Measurements from ENCODE around the gene AMER2. TPM values are rescaled to one million over a fixed set of nuclear protein-coding genes. Genes with fewer than 3 reads are reported as not detected.

Gene AMER2
- polyA plus RNA-seq, 1 of the 3 experiments (the other 2 are of a cell fraction): not detected

DNA sequence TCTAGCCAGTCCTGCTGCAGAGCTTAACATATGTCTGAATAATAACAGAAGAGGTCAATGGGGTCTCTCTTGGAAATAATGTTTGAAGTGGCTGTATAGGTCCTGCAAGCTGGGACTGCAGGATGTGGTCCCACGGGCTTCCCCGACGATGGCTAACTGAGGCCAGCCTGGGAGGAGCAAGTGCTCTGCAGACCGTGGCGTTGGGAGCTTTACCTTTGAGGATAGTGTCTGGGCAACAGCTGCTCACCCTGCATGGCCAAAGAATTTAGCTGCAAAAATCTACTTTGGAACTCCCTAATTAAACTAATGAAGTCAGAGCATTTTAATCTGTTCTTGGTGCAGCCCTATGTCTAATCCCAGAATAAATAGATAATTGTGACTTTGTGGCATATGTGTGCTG is 18.2 kb upstream of the AMER2 start:
- Histone ChIP-seq H3K9me3 (no peaks in the 10 kb centered on the region), H3K9me2 (no peaks in the 10 kb centered on the region), H3K36me3 (replicated peaks in 1 of 2; ENCODE audit: control insufficient read depth in 1 of 2, insufficient read depth in 2 of 2, low read length in 1 of 2) (no peaks in the 10 kb centered on the region), H3K27ac (ENCODE audit: low read depth in 2 of 2, low read length in 1 of 2) (no peak overlapping the region), H3K4me2 (no peak overlapping the region), H3K27me3 (ENCODE audit: insufficient read depth) (peaks cover 22% of the 10 kb centered on the region; the same call in 1 of the 2 replicates), H3K4me1 (ENCODE audit: control insufficient read depth in 1 of 2, insufficient read depth in 2 of 2, low read depth in 1 of 2, low read length in 1 of 2) (no peaks in the 10 kb centered on the region), H3K79me2 (ENCODE audit: insufficient read depth) (no peaks in the 10 kb centered on the region), H2AFZ (ENCODE audit: low read depth) (no peak overlapping the region), H3K4me3 (ENCODE audit: low read depth in 2 of 2, low read length in 1 of 2) (no peak overlapping the region), H3K9ac (no peak overlapping the region), H3F3A (replicated peaks; ENCODE audit: insufficient read depth) (no peaks in the 10 kb centered on the region), H4K20me1 (ENCODE audit: insufficient read depth) (no peaks in the 10 kb centered on the region)
- POLR2A ChIA-PET: no interaction called here
- TF ChIP-seq GABPA (IDR thresholded peaks at IDR 0.05; ENCODE audit: low read depth) (no peak), SIN3A (IDR thresholded peaks at IDR 0.05; ENCODE audit: borderline replicate concordance, low read depth, low read length) (no peak), JUND (IDR thresholded peaks at IDR 0.05) (no peak), YY1 (IDR thresholded peaks at IDR 0.05; ENCODE audit: low read depth) (no peak), GATA2 (CRISPR knock-in tag; IDR thresholded peaks at IDR 0.05) (no peak)
- DNase-seq: no peak
- CTCF ChIA-PET: interaction anchor here (0.9 to 1.4 kb wide), 2 partner anchors 10 to 18 kb away, joined by 3 to 4 read pairs; partner anchors contain the start of gene AMER2
- WGBS (ENCODE audit: low lambda C conversion rate): 0% methylated on average over 5 of the region's 5 CpGs

DNA sequence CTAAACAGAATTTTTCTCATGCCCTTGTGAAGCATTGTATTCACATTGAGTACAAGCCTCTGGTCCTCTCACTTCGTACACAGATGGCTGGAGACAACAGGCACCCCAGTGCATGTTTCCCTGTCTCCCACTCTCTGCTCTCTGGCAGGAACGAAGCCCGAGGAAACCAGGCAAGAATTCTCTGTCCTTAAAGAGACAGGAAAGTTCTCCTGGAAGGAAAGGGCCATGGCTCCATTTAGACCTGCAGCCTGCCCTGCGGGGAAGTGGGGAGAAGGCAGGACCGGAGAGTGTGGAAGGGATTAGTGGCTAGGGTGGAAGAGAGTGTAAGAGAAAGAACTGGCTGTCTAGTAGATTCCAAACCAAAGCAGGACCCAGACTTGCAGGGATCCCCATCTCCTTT is 15.5 kb upstream of the AMER2 start:
- H3K4me3 ChIP-seq (ENCODE audit: low read depth in 2 of 2, low read length in 1 of 2): no peak overlapping the region
- H3K27me3 ChIP-seq (ENCODE audit: insufficient read depth): peaks cover 16% of the 10 kb centered on the region; the same call in 1 of the 2 replicates
- H4K20me1 ChIP-seq (ENCODE audit: insufficient read depth): no peaks in the 10 kb centered on the region
- no peaks in the 10 kb centered on the region for H3F3A ChIP-seq (replicated peaks; ENCODE audit: insufficient read depth)
- H3K4me2 ChIP-seq: no peak overlapping the region
- H3K36me3 ChIP-seq (replicated peaks in 1 of 2; ENCODE audit: control insufficient read depth in 1 of 2, insufficient read depth in 2 of 2, low read length in 1 of 2): no peaks in the 10 kb centered on the region
- H3K9me3 ChIP-seq: no peaks in the 10 kb centered on the region
- 22% methylated on average over 5 of the region's 5 CpGs for WGBS (ENCODE audit: low lambda C conversion rate)
- H3K79me2 ChIP-seq (ENCODE audit: insufficient read depth): no peaks in the 10 kb centered on the region
- no peaks in the 10 kb centered on the region for H3K9me2 ChIP-seq
- no peak overlapping the region for H3K9ac ChIP-seq
- ChIA-PET CTCF (no interaction called here), POLR2A (no interaction called here)
- no peak overlapping the region for H3K27ac ChIP-seq (ENCODE audit: low read depth in 2 of 2, low read length in 1 of 2)
- TF ChIP-seq YY1 (IDR thresholded peaks at IDR 0.05; ENCODE audit: low read depth): no peak
- TF ChIP-seq, protein P1, sequence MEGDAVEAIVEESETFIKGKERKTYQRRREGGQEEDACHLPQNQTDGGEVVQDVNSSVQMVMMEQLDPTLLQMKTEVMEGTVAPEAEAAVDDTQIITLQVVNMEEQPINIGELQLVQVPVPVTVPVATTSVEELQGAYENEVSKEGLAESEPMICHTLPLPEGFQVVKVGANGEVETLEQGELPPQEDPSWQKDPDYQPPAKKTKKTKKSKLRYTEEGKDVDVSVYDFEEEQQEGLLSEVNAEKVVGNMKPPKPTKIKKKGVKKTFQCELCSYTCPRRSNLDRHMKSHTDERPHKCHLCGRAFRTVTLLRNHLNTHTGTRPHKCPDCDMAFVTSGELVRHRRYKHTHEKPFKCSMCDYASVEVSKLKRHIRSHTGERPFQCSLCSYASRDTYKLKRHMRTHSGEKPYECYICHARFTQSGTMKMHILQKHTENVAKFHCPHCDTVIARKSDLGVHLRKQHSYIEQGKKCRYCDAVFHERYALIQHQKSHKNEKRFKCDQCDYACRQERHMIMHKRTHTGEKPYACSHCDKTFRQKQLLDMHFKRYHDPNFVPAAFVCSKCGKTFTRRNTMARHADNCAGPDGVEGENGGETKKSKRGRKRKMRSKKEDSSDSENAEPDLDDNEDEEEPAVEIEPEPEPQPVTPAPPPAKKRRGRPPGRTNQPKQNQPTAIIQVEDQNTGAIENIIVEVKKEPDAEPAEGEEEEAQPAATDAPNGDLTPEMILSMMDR (IDR thresholded peaks at IDR 0.05): no peak
- TF ChIP-seq GABPA (IDR thresholded peaks at IDR 0.05; ENCODE audit: low read depth): no peak
- no peaks in the 10 kb centered on the region for H3K4me1 ChIP-seq (ENCODE audit: control insufficient read depth in 1 of 2, insufficient read depth in 2 of 2, low read depth in 1 of 2, low read length in 1 of 2)
- H2AFZ ChIP-seq (ENCODE audit: low read depth): no peak overlapping the region
- no peak for DNase-seq

DNA sequence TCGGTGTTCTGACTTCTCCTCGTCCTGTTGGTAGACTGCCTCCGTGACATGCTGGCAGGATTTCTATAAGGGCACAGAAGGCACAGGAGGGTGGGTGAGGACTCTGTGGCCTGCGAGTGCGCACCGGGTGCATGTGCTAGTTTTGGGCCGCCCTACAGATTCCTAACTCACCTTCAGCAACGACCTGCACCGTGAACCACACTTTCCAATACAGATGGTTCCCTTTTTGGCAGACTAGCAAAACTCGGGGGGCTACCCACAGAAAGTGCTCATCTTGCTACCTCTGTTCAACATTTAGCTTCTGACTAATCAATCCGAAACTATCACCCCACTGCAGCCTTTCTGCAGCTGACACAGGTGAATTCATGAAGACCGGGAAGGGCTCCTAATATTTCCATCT is 14.1 kb upstream of the AMER2 start:
- Histone ChIP-seq H3K27me3 (ENCODE audit: insufficient read depth) (peaks cover 6% of the 10 kb centered on the region; the same call in 1 of the 2 replicates), H3K9me2 (no peaks in the 10 kb centered on the region), H3K36me3 (replicated peaks in 1 of 2; ENCODE audit: control insufficient read depth in 1 of 2, insufficient read depth in 2 of 2, low read length in 1 of 2) (no peaks in the 10 kb centered on the region), H3K9ac (no peak overlapping the region), H3K4me3 (ENCODE audit: low read depth in 2 of 2, low read length in 1 of 2) (no peak overlapping the region), H3K27ac (ENCODE audit: low read depth in 2 of 2, low read length in 1 of 2) (no peak overlapping the region), H2AFZ (ENCODE audit: low read depth) (no peak overlapping the region), H3K9me3 (no peaks in the 10 kb centered on the region), H3K79me2 (ENCODE audit: insufficient read depth) (no peaks in the 10 kb centered on the region), H3K4me2 (no peak overlapping the region), H3F3A (replicated peaks; ENCODE audit: insufficient read depth) (no peaks in the 10 kb centered on the region), H3K4me1 (ENCODE audit: control insufficient read depth in 1 of 2, insufficient read depth in 2 of 2, low read depth in 1 of 2, low read length in 1 of 2) (no peaks in the 10 kb centered on the region), H4K20me1 (ENCODE audit: insufficient read depth) (no peaks in the 10 kb centered on the region)
- CTCF ChIA-PET: no interaction called here
- POLR2A ChIA-PET: no interaction called here
- WGBS (ENCODE audit: low lambda C conversion rate): 18% methylated on average over 11 of the region's 12 CpGs
- no peak for DNase-seq
- TF ChIP-seq RCOR1 (IDR thresholded peaks at IDR 0.05; ENCODE audit: low read length) (no peak), FOXJ3 (CRISPR knock-in tag; IDR thresholded peaks at IDR 0.05) (no peak), TAF1 (IDR thresholded peaks at IDR 0.05; ENCODE audit: borderline replicate concordance, low read depth, low read length) (no peak), TCF12 (IDR thresholded peaks at IDR 0.05) (no peak), CHD2 (IDR thresholded peaks at IDR 0.05; ENCODE audit: low read length, partially characterized antibody) (no peak), MEF2A (IDR thresholded peaks at IDR 0.05; ENCODE audit: borderline replicate concordance, low read depth) (no peak), ELF1 (IDR thresholded peaks at IDR 0.05) (no peak), FOXM1 (IDR thresholded peaks at IDR 0.05; ENCODE audit: low read depth) (no peak)
- TF ChIP-seq, protein P1 (IDR thresholded peaks at IDR 0.05): no peak
- TF ChIP-seq, protein P2, sequence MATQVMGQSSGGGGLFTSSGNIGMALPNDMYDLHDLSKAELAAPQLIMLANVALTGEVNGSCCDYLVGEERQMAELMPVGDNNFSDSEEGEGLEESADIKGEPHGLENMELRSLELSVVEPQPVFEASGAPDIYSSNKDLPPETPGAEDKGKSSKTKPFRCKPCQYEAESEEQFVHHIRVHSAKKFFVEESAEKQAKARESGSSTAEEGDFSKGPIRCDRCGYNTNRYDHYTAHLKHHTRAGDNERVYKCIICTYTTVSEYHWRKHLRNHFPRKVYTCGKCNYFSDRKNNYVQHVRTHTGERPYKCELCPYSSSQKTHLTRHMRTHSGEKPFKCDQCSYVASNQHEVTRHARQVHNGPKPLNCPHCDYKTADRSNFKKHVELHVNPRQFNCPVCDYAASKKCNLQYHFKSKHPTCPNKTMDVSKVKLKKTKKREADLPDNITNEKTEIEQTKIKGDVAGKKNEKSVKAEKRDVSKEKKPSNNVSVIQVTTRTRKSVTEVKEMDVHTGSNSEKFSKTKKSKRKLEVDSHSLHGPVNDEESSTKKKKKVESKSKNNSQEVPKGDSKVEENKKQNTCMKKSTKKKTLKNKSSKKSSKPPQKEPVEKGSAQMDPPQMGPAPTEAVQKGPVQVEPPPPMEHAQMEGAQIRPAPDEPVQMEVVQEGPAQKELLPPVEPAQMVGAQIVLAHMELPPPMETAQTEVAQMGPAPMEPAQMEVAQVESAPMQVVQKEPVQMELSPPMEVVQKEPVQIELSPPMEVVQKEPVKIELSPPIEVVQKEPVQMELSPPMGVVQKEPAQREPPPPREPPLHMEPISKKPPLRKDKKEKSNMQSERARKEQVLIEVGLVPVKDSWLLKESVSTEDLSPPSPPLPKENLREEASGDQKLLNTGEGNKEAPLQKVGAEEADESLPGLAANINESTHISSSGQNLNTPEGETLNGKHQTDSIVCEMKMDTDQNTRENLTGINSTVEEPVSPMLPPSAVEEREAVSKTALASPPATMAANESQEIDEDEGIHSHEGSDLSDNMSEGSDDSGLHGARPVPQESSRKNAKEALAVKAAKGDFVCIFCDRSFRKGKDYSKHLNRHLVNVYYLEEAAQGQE (IDR thresholded peaks at IDR 0.05; ENCODE audit: low read depth, low read length): no peak
- TF ChIP-seq, protein P3, sequence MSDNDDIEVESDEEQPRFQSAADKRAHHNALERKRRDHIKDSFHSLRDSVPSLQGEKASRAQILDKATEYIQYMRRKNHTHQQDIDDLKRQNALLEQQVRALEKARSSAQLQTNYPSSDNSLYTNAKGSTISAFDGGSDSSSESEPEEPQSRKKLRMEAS (IDR thresholded peaks at IDR 0.05; ENCODE audit: low read depth): no peak
